OCI-LY1 (cell line): Measurements from ENCODE around the gene SLC9A1.

Experiments used
- EZH2 ChIP-seq: fragments of 200-600 bp; sonication (generic), shearing (Covaris generic); IDR thresholded peaks from 2 replicates; pipeline ENCODE4 v1.8.0; 2017; ENCODE audit warnings: borderline replicate concordance, mixed run types, mild to moderate bottlenecking, antibody characterized with exemption, low read length, moderate library complexity, mixed read lengths
- TF ChIP-seq, protein P1 (sequence below): fragments of 200-600 bp; sonication (generic), shearing (Covaris generic); IDR thresholded peaks from 2 replicates; pipeline ENCODE4 v1.5.1; 2017; ENCODE audit warnings: mild to moderate bottlenecking, antibody characterized with exemption, low read length, moderate library complexity, mixed read lengths

DNA sequence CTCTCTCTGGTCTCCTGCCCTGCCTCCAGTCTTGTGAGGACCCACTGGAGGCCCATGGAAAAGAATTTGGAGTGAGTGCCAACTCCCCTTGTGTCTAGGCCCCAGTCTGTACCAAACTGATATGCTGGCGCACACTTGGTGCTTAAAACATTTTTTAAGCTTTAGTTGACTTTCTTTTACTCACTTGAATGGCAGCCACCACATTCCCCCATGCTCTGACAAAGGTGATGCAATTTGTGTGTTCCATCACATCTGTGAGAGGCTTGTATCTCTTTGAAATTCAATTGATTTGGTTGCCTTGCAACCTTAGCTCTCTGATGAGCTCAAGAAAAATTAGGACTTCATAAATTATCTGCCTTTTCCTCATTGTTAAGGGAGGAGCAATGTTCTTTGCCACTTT lies 49.0 kb upstream of the SLC9A1 start:
- TF ChIP-seq, protein P1, sequence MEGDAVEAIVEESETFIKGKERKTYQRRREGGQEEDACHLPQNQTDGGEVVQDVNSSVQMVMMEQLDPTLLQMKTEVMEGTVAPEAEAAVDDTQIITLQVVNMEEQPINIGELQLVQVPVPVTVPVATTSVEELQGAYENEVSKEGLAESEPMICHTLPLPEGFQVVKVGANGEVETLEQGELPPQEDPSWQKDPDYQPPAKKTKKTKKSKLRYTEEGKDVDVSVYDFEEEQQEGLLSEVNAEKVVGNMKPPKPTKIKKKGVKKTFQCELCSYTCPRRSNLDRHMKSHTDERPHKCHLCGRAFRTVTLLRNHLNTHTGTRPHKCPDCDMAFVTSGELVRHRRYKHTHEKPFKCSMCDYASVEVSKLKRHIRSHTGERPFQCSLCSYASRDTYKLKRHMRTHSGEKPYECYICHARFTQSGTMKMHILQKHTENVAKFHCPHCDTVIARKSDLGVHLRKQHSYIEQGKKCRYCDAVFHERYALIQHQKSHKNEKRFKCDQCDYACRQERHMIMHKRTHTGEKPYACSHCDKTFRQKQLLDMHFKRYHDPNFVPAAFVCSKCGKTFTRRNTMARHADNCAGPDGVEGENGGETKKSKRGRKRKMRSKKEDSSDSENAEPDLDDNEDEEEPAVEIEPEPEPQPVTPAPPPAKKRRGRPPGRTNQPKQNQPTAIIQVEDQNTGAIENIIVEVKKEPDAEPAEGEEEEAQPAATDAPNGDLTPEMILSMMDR: no peak
- TF ChIP-seq EZH2: no peak
